Epithelial cell of esophagus (primary cell): Measurements from ENCODE around the gene KRT77.
A peak's percentile ranks its signal among the peaks of the same experiment; 100 is the strongest.

Source experiments
- DNase-seq: peaks from one replicate; pipeline ENCODE4 v3.0.0; 2010; ENCODE audit warnings: low read depth
- H3K4me3 ChIP-seq: 2 replicates; pipeline ENCODE4 v1.5.1; 2011; ENCODE audit warnings: mild to moderate bottlenecking, low read length, control low read depth
- CTCF ChIP-seq: IDR thresholded peaks from 2 replicates; pipeline ENCODE4 v1.5.1; 2011; ENCODE audit warnings: low read depth, mild to moderate bottlenecking, low read length, control low read depth, inconsistent platforms; ENCODE audit not compliant: insufficient read depth; ENCODE audit errors: missing control alignments

The KRT77 gene

GRCh38 chr12:52646613-52647012 lies 56.7 kb downstream of the KRT77 start:
- no peak for DNase-seq
- H3K4me3 ChIP-seq, result no peak overlapping the region
- no peak for TF ChIP-seq CTCF

GRCh38 chr12:52645982-52646381 lies 57.3 kb downstream of the KRT77 start:
- peak; percentile 13 for DNase-seq
- H3K4me3 ChIP-seq, result no peak overlapping the region
- no peak for TF ChIP-seq CTCF

- H3K4me3 ChIP-seq, result no peak overlapping the region
- no peak for TF ChIP-seq CTCF
- DNase-seq, result peak; percentile 47
Measured at GRCh38 chr12:52645120-52645761, 58.1 kb downstream of the KRT77 start.

- TF ChIP-seq CTCF, result no peak
- no peak for DNase-seq
Measured at GRCh38 chr12:52644078-52644415, 59.3 kb downstream of the KRT77 start.

DNA sequence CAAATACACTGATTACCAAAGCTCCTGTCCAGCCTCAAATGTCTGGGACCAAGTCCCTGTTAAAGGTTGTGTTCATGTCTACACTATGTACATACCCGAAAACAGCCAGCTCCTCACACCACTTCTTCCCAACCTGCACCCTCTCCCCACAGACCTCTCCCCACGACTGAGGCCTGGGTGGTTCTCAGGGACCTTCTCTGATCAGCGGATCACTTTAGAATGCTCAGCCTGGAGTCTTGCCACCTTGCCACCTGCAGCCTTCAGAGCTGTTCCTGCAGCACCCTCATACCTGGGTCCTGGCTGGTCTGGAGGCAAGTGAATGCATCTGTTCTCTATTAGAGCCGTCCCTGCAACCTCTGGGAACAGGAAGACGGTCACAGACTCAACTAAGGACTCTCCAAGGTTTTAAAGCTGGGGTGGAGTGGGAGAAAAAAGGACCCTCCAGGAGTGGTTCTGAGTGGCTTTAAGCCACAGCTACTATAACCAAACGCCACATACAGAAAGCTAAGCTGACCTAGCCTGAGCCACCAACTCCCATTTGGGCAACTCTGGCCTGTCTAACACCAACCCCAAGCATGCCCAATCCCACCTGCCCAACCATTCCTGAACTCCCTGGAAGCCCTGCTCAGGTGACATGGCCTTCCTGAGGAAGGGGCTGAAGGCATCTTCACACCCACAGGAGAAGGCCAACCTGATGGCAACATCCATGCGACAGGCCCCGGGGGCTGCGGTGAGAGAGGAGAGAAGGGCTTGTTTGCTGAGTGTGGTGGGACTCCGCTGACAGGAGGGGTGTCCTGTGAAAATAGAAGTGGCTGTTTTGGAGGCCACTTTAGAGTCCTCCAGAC lies 59.9 kb downstream of the KRT77 start:
- no peak overlapping the region for H3K4me3 ChIP-seq
- DNase-seq, result no peak
- no peak for TF ChIP-seq CTCF

More at GRCh38 chr12:52644078-52644415, 59.3 kb downstream of the KRT77 start:
- no peak overlapping the region for H3K4me3 ChIP-seq

- DNase-seq, result no peak
Measured at GRCh38 chr12:52641468-52641867, 61.9 kb downstream of the KRT77 start.

More at GRCh38 chr12:52641468-52641867, 61.9 kb downstream of the KRT77 start:
- H3K4me3 ChIP-seq, result no peak overlapping the region
- TF ChIP-seq CTCF, result no peak
